ENCODE data around the gene PTPRT.

DNA sequence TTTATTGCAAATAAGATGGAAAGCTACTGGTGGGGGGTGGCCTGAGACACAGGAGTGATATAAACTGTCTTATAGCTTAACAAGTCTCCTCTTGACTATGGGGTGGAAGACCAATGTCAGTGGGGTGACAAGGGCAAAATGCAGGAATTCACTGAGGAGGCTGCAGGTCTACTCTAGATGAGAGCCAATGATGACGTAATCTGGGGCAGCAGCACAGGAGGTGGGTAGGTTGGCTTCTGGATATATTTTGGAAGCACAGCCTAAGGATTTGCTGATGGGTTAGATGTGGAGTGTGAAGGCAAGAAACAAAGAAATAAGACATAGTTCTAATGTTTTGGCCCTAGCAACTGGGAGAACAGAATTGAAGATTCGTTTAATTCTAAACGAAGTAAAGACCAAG is 253.2 kb downstream of the PTPRT start:
- TF ChIP-seq CTCF (IDR thresholded peaks at IDR 0.05) (no peak), POLR2A (IDR thresholded peaks at IDR 0.05) (no peak), EP300 (IDR thresholded peaks at IDR 0.05) (no peak), POLR2AphosphoS5 (IDR thresholded peaks at IDR 0.05) (no peak)

All from gastroesophageal sphincter (tissue), 3 donors.